ENCODE data around the gene BACE1-AS. TPM values are rescaled to one million over a fixed set of nuclear protein-coding genes. Genes with fewer than 3 reads are reported as not detected.

BACE1-AS gene
- 2.8 and 4.5 TPM in 2 replicates for total RNA-seq
- 3.9 and 4.2 TPM in 2 replicates for polyA plus RNA-seq
- 3.0 and 4.1 TPM in 2 replicates for polyA plus RNA-seq (2012)
- 6.0 and 9.4 TPM in 2 replicates for polyA minus RNA-seq (ENCODE audit: low replicate concordance)

- no peaks in the 10 kb centered on the region for H3K79me2 ChIP-seq (ENCODE audit: control insufficient read depth, insufficient read depth, low read length)
- peaks cover 19% of the 10 kb centered on the region for H3K36me3 ChIP-seq (ENCODE audit: control insufficient read depth, insufficient read depth, low read length)
- no peaks in the 10 kb centered on the region for H4K20me1 ChIP-seq (ENCODE audit: control insufficient read depth, extremely low read depth, insufficient read depth, low read length)
- no peaks in the 10 kb centered on the region for H3K4me1 ChIP-seq (ENCODE audit: control insufficient read depth, extremely low read depth, insufficient read depth, low read length)
- no peak within 1 kb of the TSS for H3K4me2 ChIP-seq (ENCODE audit: extremely low read depth, insufficient read depth, low read length)
- no peaks in the 10 kb centered on the region for H3K27me3 ChIP-seq (ENCODE audit: control insufficient read depth, insufficient read depth, low read length)
- H3K9me3 ChIP-seq (ENCODE audit: control insufficient read depth, insufficient read depth, low read depth, low read length): no peaks in the 10 kb centered on the region
- no peak within 1 kb of the TSS for H2AFZ ChIP-seq (ENCODE audit: low read length)
- TF ChIP-seq CTCF (conservative IDR thresholded peaks at IDR 0.05 in 1 of 2, IDR thresholded peaks at IDR 0.05 in 1 of 2; ENCODE audit: low read depth in 1 of 2, low read length in 2 of 2) (no peak), EZH2 (IDR thresholded peaks at IDR 0.05; ENCODE audit: low read length, missing control alignments) (no peak)
- DNase-seq (ENCODE audit: low read depth in 2 of 2): no peak
- no peak within 1 kb of the TSS for H3K9ac ChIP-seq (ENCODE audit: insufficient read depth, low read length)
- no peak within 1 kb of the TSS for H3K4me3 ChIP-seq (replicated peaks in 1 of 4; ENCODE audit: control extremely low read depth in 1 of 4, insufficient read depth in 1 of 4, low read depth in 3 of 4, low read length in 4 of 4)
- no peak within 1 kb of the TSS for H3K27ac ChIP-seq (ENCODE audit: insufficient read depth, low read length)
Measured at GRCh38 chr11:117290809-117291396, at the start of gene BACE1-AS. Gene BACE1-AS (plus strand): TSS chr11:117291346.

- H4K20me1 ChIP-seq (ENCODE audit: control insufficient read depth, extremely low read depth, insufficient read depth, low read length): no peaks in the 10 kb centered on the region
- no peaks in the 10 kb centered on the region for H3K27me3 ChIP-seq (ENCODE audit: control insufficient read depth, insufficient read depth, low read length)
- no peak overlapping the region for H2AFZ ChIP-seq (ENCODE audit: low read length)
- H3K9me3 ChIP-seq (ENCODE audit: control insufficient read depth, insufficient read depth, low read depth, low read length): no peaks in the 10 kb centered on the region
- H3K9ac ChIP-seq (ENCODE audit: insufficient read depth, low read length): no peak overlapping the region
- no peaks in the 10 kb centered on the region for H3K79me2 ChIP-seq (ENCODE audit: control insufficient read depth, insufficient read depth, low read length)
- no peak for DNase-seq (ENCODE audit: low read depth in 2 of 2)
- no peak overlapping the region for H3K27ac ChIP-seq (ENCODE audit: insufficient read depth, low read length)
- H3K4me1 ChIP-seq (ENCODE audit: control insufficient read depth, extremely low read depth, insufficient read depth, low read length): no peaks in the 10 kb centered on the region
- TF ChIP-seq CTCF (conservative IDR thresholded peaks at IDR 0.05 in 1 of 2, IDR thresholded peaks at IDR 0.05 in 1 of 2; ENCODE audit: low read depth in 1 of 2, low read length in 2 of 2): no peak
- TF ChIP-seq EZH2 (IDR thresholded peaks at IDR 0.05; ENCODE audit: low read length, missing control alignments): no peak
- no peak overlapping the region for H3K4me3 ChIP-seq (replicated peaks in 1 of 4; ENCODE audit: control extremely low read depth in 1 of 4, insufficient read depth in 1 of 4, low read depth in 3 of 4, low read length in 4 of 4)
- H3K4me2 ChIP-seq (ENCODE audit: extremely low read depth, insufficient read depth, low read length): no peak overlapping the region
- H3K36me3 ChIP-seq (ENCODE audit: control insufficient read depth, insufficient read depth, low read length): peaks cover 3% of the 10 kb centered on the region
Measured at GRCh38 chr11:117248341-117248740, 42.8 kb upstream of the BACE1-AS start.

- DNase-seq (ENCODE audit: low read depth in 2 of 2): no peak
Measured at GRCh38 chr11:117249571-117249970, 41.6 kb upstream of the BACE1-AS start.

More at GRCh38 chr11:117249571-117249970, 41.6 kb upstream of the BACE1-AS start:
- Histone ChIP-seq H4K20me1 (ENCODE audit: control insufficient read depth, extremely low read depth, insufficient read depth, low read length) (no peaks in the 10 kb centered on the region), H3K4me2 (ENCODE audit: extremely low read depth, insufficient read depth, low read length) (no peak overlapping the region), H3K9ac (ENCODE audit: insufficient read depth, low read length) (no peak overlapping the region), H3K4me1 (ENCODE audit: control insufficient read depth, extremely low read depth, insufficient read depth, low read length) (no peaks in the 10 kb centered on the region), H3K9me3 (ENCODE audit: control insufficient read depth, insufficient read depth, low read depth, low read length) (no peaks in the 10 kb centered on the region), H3K4me3 (replicated peaks in 1 of 4; ENCODE audit: control extremely low read depth in 1 of 4, insufficient read depth in 1 of 4, low read depth in 3 of 4, low read length in 4 of 4) (no peak overlapping the region), H2AFZ (ENCODE audit: low read length) (no peak overlapping the region), H3K27me3 (ENCODE audit: control insufficient read depth, insufficient read depth, low read length) (no peaks in the 10 kb centered on the region), H3K79me2 (ENCODE audit: control insufficient read depth, insufficient read depth, low read length) (no peaks in the 10 kb centered on the region), H3K27ac (ENCODE audit: insufficient read depth, low read length) (no peak overlapping the region), H3K36me3 (ENCODE audit: control insufficient read depth, insufficient read depth, low read length) (peaks cover 3% of the 10 kb centered on the region)
- TF ChIP-seq CTCF (conservative IDR thresholded peaks at IDR 0.05 in 1 of 2, IDR thresholded peaks at IDR 0.05 in 1 of 2; ENCODE audit: low read depth in 1 of 2, low read length in 2 of 2) (no peak), EZH2 (IDR thresholded peaks at IDR 0.05; ENCODE audit: low read length, missing control alignments) (no peak)
